GM12892 (cell line): ENCODE measurements around the gene GRAMD1C.

Experiments
- POLR2A ChIP-seq: IDR thresholded peaks from 2 replicates; pipeline ENCODE4 v1.6.1; 2011; ENCODE audit warnings: low read depth, low read length, control low read depth
- POLR2AphosphoS5 ChIP-seq: IDR thresholded peaks from 2 replicates; pipeline ENCODE4 v1.6.1; 2011; ENCODE audit warnings: low read depth, low read length, control low read depth
- TAF1 ChIP-seq: IDR thresholded peaks from 2 replicates; pipeline ENCODE4 v1.6.1; 2011; ENCODE audit warnings: low read depth, mild to moderate bottlenecking, control low read depth, low read length, borderline replicate concordance

GRCh38 chr3:113927556-113927955, 89.0 kb downstream of the GRAMD1C start:
- TF ChIP-seq POLR2A (no peak), POLR2AphosphoS5 (no peak), TAF1 (no peak)
